NCI-H2081 (cell line): ENCODE data around the gene ATP8B1.
"Not testable (repeated sequence)": the region's sequence is repeated elsewhere in the genome, so short reads cannot be mapped to it uniquely, and the experiment has no call there.

Experiments used
- DNase-seq, 2 experiments: peaks; one replicate each; lab custom pipeline; 2025; lab: John Stamatoyannopoulos, UW

Gene ATP8B1

GRCh38 chr18:57764995-57765394 lies 38.1 kb downstream of the ATP8B1 start:
- DNase-seq = no peak

- no peak for DNase-seq
These were observed 39.0 kb downstream of the ATP8B1 start for GRCh38 chr18:57764087-57764486.

DNA sequence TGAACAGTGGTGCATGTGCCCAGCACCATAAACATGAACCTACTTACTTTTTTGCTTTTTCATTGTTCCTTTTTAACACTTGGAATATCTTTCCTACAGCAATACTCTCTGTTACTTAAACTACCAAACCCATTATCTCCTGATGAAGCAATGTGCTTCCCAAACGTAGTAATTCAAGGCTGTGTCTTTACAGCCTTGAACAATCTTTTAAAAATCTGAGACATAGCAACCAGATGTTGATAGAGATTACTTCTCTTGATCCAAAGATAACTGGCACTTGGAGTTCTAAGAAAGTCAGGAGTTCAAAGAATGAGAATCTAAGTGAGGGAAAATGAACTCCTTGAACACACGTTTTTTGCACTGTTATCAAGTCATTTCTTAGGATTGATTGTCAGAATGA lies 40.4 kb downstream of the ATP8B1 start:
- no peak for DNase-seq

DNA sequence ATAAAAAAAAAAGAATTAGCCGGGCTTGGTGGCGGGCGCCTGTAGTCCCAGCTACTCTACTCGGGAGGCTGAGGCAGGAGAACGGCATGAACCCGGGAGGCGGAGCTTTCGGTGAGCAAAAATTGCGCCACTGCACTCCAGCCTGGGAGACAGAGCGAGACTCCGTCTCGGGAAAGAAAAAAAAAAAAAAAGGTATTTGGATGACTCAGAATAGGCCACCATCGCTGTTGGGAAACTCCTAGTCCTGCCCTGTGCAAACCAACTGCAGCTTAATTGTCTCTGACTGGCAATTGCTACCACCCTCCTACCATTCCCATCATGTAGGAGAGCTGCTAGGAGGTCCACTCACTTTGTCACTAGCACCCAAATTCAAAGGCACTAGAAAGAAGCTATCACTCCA lies 43.5 kb downstream of the ATP8B1 start:
- no peak for DNase-seq

DNA sequence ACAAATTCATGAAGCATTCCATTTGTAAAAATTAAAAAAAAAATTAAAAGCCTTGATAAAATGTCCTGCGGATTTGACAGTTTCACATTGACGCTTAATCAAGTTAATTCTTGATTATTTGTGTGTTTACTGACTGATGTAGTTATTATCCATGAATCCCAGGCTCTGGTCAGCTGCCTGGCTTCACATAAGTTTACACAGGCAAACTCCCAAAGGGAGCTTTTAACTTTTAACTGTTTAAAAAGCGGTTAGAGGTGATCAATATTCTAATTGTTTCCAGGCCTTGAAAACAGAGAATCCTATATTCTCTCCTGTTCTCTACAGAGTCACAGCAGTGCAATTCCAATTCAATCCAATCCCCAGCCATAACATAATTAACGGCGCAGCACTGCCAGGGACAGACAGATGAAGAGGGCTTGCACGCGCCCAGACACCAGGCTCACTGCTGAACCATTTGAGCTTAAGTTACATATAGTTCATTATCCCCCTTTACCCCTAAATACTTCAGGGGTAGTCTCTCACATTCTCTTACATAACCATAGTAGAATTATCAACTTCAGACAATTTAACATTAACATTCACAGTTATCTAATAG lies 47.5 kb downstream of the ATP8B1 start:
- peak in 1 of 2 experiments; percentile 13 for DNase-seq

GRCh38 chr18:57754577-57755338 lies 48.4 kb downstream of the ATP8B1 start:
- DNase-seq = no peak

DNA sequence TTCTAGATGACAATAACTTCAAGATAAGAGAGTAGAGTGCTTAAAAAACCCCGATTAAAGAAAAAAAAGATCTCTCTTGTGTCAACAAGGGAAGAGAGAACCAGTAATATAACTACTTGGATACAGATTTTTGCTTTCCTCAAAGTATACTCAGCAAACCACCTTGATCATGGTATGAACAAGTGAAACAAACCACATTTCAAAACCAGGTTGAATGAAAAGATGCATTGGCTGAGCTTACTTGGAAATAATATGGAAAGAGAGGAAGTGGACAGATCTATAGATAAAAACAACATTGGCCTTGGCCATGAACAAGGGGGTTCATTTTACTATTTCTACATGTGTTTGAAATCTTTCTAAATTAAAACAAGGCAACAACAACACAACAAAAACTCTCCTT lies 50.1 kb downstream of the ATP8B1 start:
- no peak for DNase-seq

- DNase-seq = no peak
These were observed 53.5 kb downstream of the ATP8B1 start for GRCh38 chr18:57749604-57749970.

DNA sequence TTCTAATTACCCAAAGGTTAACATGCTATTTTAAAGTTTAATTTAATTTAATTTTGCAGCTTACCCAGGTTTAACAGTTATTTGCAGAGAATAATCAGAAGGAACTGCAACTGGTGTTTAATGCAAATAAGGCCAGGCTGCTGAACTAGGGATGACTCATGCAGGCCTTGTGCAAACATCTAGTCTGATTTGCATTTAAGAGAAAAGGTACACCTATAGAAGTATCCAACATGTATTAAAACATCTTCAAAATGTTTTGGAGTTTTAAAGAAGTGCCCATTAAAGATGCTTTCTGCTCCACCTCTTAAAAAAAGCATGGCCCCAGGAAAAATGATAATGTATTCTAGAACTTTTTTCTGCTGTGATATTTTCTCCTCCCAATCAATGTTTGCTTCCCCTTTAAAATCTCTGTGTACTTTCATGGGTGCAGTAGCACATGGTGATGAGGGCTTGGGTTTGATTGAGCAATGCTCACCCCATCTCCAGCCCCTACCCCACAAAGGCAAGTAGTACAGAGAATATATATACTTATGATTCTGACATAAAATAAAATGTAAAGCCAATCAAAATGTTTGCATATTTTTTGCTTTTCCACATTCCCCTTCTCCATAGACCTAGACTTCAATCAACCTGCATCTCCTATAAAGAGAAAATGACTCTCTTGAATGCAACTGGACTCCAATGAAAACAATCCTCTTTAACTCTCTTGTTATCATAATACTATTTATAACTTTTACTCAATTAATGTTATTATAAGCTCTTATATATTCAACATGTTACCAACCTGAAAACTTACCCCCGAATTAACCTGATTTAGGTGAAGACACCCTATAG lies 54.1 kb downstream of the ATP8B1 start:
- peak; percentile 24 to 74 for DNase-seq

DNA sequence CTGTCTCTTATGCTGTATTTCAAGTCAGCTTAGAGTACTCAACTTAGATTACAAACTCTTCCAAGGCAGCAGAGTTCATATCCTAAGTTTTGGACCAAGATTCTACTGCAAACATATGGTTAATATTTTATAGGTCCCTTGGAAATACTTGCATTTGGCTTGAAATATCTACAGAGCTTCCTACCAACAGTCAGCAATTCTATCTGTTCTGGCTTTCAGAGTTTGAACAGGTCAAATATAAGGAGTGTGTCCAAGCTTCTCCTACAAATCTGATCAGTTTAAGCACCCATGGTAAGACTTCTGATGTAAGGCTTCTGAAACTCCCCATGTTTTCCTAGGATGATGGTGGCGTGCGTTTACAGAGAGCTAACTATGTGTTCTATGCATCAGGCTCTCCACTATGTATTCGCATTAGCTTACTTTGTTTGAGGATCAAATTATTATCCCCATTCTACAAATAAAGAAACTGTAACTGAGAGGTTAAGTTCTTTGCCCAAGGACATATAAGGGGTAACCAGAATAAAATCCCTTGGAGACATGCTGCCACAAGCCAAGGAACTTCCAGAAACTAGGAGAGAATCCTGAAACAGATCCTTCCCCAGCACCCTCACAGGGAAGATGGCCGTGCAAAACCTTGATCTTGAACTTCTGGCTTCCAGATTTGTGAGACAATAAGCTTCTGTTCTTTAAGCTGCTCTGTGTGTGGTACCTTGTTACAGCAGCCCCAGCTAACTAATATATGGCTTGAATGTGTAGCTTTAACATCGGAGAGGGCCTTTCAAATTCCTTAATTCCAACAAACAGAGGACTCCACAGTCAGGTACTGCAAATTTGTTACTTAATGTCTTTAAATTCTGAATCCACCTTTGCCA lies 55.1 kb downstream of the ATP8B1 start:
- DNase-seq = no peak

DNA sequence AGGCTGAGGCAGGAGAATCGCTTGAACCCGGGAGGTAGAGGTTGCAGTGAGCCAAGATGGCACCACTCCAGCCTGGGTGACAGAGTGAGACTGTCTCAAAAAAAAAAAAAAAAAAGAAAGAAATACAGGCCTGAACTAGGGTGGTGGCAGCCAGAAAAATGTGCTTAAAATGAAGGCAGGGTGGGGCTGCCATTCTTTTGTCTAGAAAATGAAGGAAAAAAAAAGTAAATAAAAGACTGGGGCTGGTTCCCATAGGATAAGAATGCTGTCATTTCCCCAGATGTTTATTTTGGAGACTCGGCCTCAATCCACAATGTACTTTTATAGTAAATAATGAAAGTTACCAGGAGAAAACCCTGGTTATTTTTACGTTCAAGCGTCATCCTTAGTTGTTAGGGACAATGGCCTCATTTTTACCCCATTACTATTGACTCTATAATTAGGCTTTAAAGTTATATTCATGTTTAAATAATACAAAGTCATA lies 58.9 kb downstream of the ATP8B1 start:
- DNase-seq = peak; percentile 15 to 38

- peak in 1 of 2 experiments; percentile 2 for DNase-seq
These were observed 60.1 kb downstream of the ATP8B1 start for GRCh38 chr18:57743008-57743407.

DNA sequence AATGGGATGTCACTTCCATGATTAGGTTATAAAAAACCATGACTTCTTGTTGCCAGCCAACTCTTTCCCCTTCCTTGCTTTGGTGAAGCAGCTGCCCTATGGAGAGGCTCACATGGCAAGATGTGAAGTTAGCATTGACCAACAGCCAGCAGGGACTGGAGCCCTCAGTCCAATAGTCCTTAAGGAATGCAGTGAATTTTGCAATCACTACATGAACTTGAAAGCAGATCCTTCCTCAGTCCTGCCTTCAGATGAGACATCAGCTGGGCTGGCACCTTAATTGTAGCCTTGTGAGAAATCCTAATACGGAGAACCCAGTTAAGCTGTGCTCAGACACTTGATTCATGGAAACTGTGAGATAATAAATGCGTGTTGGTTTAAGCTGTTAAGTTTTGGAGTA lies 61.8 kb downstream of the ATP8B1 start:
- no peak for DNase-seq

DNA sequence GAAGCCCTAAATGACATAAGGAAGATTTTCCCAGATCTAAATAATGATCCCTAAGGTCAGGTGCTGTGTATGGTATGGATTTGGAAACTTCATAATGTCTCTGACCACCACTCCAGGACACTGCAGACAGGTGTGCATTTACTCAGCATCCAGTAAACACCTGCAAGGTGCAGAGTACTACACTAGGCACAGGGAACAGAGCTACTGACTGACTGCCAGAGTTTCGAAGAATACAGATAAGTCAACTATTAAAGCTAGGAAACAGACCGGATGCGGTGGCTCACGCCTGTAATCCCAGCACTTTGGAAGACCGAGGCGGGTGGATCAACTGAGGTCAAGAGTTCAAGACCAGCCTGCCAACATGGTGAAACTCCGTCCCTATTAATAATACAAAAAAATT lies 65.0 kb downstream of the ATP8B1 start:
- no peak for DNase-seq

GRCh38 chr18:57737400-57738060 lies 65.6 kb downstream of the ATP8B1 start:
- no peak for DNase-seq

- DNase-seq = not testable (repeated sequence)
These were observed 68.1 kb downstream of the ATP8B1 start for GRCh38 chr18:57735042-57735441.

DNA sequence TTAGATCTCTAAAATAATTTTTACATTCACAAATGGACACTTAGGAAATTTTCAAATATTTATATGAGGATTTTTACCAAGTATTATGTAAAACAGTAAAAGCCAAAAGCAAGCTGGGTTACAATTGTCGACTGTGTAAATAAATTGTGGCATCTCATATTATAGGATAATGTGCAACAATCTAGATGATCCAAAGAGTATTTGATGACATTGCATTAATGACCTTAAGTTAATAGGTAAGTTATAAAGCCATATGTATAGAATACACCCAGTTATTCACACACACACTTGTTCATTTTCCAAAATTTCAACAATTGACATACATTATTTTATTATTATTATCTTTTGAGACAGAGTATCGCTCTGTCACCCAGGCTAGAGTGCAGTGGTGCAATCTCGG lies 69.3 kb downstream of the ATP8B1 start:
- DNase-seq = no peak

GRCh38 chr18:57730146-57730545 lies 73.0 kb downstream of the ATP8B1 start:
- no peak for DNase-seq

GRCh38 chr18:57728941-57729511 lies 74.1 kb downstream of the ATP8B1 start:
- no peak for DNase-seq

DNA sequence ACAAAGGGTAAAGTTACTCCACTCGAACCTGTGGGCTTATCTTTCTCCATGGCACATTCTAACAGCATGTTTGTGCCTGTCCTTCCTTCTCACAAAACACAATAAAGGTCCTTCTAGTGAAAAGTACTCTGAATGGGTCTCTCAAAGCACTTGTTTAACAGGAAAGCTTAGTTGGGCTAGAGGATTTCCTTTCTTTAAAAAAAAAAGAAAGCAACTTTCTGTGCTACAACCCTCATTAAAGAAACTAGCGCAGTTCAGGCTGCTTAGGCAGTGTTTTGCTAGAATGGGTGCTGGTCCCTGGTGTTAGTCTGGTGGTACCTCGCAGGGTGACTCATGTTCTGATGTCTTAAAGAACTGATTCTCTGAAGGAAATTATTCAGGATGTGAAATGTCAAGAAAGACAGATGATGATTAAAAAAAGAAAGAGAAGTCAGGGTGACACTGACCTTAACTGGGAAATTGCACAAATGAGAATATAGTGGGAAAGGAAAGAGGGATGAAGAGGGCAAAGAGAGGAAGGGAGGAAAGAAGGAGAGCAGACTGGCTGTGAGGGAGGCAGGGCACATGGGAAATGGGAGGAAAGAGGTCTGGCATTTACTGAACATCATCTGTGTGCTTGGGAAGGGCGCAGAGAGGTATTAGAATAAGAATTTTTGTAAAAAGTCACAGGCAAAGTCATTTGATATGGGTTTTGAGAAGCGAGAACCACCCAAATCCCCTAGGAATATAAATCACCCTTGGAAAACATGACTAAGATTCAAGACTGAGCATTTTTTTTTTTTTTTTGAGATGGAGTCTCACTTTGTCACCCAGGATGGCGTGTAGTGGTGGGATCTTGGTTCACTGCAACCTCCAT lies 74.9 kb downstream of the ATP8B1 start:
- no peak for DNase-seq
